ENCODE measurements around the gene FDX2. TPM values are rescaled to one million over a fixed set of nuclear protein-coding genes. Genes with fewer than 3 reads are reported as not detected.

The FDX2 gene
- total and polyA plus RNA-seq, 2 of the 13 experiments (the other 11 are each of a cell fraction or from before 2014, with no cell fraction given): 21.0 to 24.7 TPM

DNA sequence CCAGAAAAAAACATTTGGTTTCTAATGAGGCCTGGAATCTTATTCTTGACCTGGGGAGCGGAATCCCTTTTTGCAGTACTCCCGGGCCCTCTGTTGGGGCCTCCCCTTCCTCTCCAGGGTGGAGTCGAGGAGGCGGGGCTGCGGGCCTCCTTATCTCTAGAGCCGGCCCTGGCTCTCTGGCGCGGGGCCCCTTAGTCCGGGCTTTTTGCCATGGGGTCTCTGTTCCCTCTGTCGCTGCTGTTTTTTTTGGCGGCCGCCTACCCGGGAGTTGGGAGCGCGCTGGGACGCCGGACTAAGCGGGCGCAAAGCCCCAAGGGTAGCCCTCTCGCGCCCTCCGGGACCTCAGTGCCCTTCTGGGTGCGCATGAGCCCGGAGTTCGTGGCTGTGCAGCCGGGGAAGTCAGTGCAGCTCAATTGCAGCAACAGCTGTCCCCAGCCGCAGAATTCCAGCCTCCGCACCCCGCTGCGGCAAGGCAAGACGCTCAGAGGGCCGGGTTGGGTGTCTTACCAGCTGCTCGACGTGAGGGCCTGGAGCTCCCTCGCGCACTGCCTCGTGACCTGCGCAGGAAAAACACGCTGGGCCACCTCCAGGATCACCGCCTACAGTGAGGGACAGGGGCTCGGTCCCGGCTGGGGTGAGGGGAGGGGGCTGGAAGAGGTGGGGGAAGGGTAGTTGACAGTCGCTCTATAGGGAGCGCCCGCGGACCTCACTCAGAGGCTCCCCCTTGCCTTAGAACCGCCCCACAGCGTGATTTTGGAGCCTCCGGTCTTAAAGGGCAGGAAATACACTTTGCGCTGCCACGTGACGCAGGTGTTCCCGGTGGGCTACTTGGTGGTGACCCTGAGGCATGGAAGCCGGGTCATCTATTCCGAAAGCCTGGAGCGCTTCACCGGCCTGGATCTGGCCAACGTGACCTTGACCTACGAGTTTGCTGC, 28.7 kb downstream of the FDX2 start, which contains the start of gene ICAM4 (continued):
- no peak for TF ChIP-seq BATF2 (CRISPR knock-in tag; IDR thresholded peaks at IDR 0.05)
- TF ChIP-seq MTA3 (CRISPR knock-in tag; IDR thresholded peaks at IDR 0.05): no peak
- TF ChIP-seq ZMAT5 (CRISPR knock-in tag; IDR thresholded peaks at IDR 0.05; ENCODE audit: borderline replicate concordance, low read depth): no peak
- TF ChIP-seq RBM22 (optimal IDR thresholded peaks at IDR 0.05; ENCODE audit: low read length): peak; percentile 94
- TF ChIP-seq HNRNPK (IDR thresholded peaks at IDR 0.05; ENCODE audit: low read depth, low read length, poor library complexity, severe bottlenecking): peak; percentile 61
- no peak; the same call in 1 of the 2 replicates for TF ChIP-seq HNF4G (IDR thresholded peaks at IDR 0.05; ENCODE audit: borderline replicate concordance, low read depth, low read length)
- no peak for TF ChIP-seq HNF4G (CRISPR knock-in tag; IDR thresholded peaks at IDR 0.05; ENCODE audit: borderline replicate concordance, low read depth)
- TF ChIP-seq ELF4 (CRISPR knock-in tag; IDR thresholded peaks at IDR 0.05; ENCODE audit: borderline replicate concordance): no peak
- TF ChIP-seq ZNF589 (CRISPR knock-in tag; conservative IDR thresholded peaks at IDR 0.05): no peak
- no peak for TF ChIP-seq NFYC (CRISPR knock-in tag; IDR thresholded peaks at IDR 0.05)
- TF ChIP-seq ARNT2 (CRISPR knock-in tag; IDR thresholded peaks at IDR 0.05; ENCODE audit: low read depth): peak; percentile 34; the same call in 1 of the 2 replicates
- TF ChIP-seq GATA4 (IDR thresholded peaks at IDR 0.05; ENCODE audit: borderline replicate concordance, low read depth): no peak
- TF ChIP-seq POLR2A (IDR thresholded peaks at IDR 0.05; ENCODE audit: insufficient read depth in 1 of 2, low read depth in 2 of 2, low read length in 2 of 2): peak in 1 of 2 experiments; percentile 15; a peak in 1 of 4 replicates
- TF ChIP-seq EP300 (IDR thresholded peaks at IDR 0.05; ENCODE audit: low read depth in 2 of 2, low read length in 2 of 2): peak in 1 of 2 experiments; percentile 8; a peak in 1 of 4 replicates
- no peak for TF ChIP-seq EP300 (CRISPR knock-in tag; IDR thresholded peaks at IDR 0.05; ENCODE audit: borderline replicate concordance)
- TF ChIP-seq ZNF432 (CRISPR knock-in tag; IDR thresholded peaks at IDR 0.05; ENCODE audit: borderline replicate concordance): no peak
- TF ChIP-seq TFE3 (CRISPR knock-in tag; IDR thresholded peaks at IDR 0.05): no peak; the same call in 1 of the 2 replicates
- no peak for TF ChIP-seq DDIT3 (CRISPR knock-in tag; IDR thresholded peaks at IDR 0.05)
- no peak for TF ChIP-seq ZKSCAN8 (CRISPR knock-in tag; IDR thresholded peaks at IDR 0.05; ENCODE audit: borderline replicate concordance)
- peak; percentile 7; the same call in 1 of the 2 replicates for TF ChIP-seq NR2F6 (IDR thresholded peaks at IDR 0.05)
- peak; percentile 34; the same call in 1 of the 2 replicates for TF ChIP-seq NR2F6 (CRISPR knock-in tag; IDR thresholded peaks at IDR 0.05)
- TF ChIP-seq XRCC5 (optimal IDR thresholded peaks at IDR 0.05; ENCODE audit: low read length): no peak
- TF ChIP-seq NFRKB (IDR thresholded peaks at IDR 0.05): no peak
- TF ChIP-seq FOSL2 (CRISPR knock-in tag; IDR thresholded peaks at IDR 0.05): no peak; the same call in 1 of the 2 replicates
- TF ChIP-seq TCF7 (IDR thresholded peaks at IDR 0.05; ENCODE audit: low read depth): no peak
- TF ChIP-seq UBTF (CRISPR knock-in tag; IDR thresholded peaks at IDR 0.05): peak; percentile 50
